OCI-LY3 (cell line): ENCODE measurements around the gene MED29.

ENCODE experiments used
- H2AFZ ChIP-seq: fragments of 200-600, 300-600 bp; shearing (Covaris generic); 2 replicates; pipeline ENCODE4 v1.6.0; 2014; ENCODE audit warnings: antibody characterized with exemption, low read depth, low read length
- H3K27ac ChIP-seq: fragments of 200-600, 300-600 bp; sonication (generic); 2 replicates; pipeline ENCODE4 v1.5.1; 2014; ENCODE audit warnings: mild to moderate bottlenecking, low read length, moderate library complexity, mixed read lengths
- H3K27me3 ChIP-seq: fragments of 200-600, 300-600 bp; sonication (generic); 2 replicates; pipeline ENCODE4 v1.6.1; 2014; ENCODE audit warnings: low read depth, low read length, mixed read lengths
- H3K36me3 ChIP-seq: fragments of 200-600, 300-600 bp; sonication (generic); replicated peaks from 2 replicates; pipeline ENCODE3; 2014; ENCODE audit warnings: low read depth, low read length, mixed read lengths
- H3K4me1 ChIP-seq: fragments of 300-600, 200-600 bp; sonication (generic); 2 replicates; pipeline ENCODE4 v1.6.1; 2014; ENCODE audit warnings: low read length, mixed read lengths
- H3K4me2 ChIP-seq: fragments of 200-600, 300-600 bp; sonication (generic); 2 replicates; pipeline ENCODE4 v1.6.1; 2014; ENCODE audit warnings: low read length, mixed read lengths
- H3K4me3 ChIP-seq: fragments of 300-600, 200-600 bp; sonication (generic); 2 replicates; pipeline ENCODE4 v1.5.1; 2014; ENCODE audit warnings: antibody characterized with exemption, mild to moderate bottlenecking, low read length, moderate library complexity
- H3K79me2 ChIP-seq: fragments of 300-600, 200-600 bp; shearing (Covaris generic); 2 replicates; pipeline ENCODE4 v1.6.1; 2014; ENCODE audit warnings: mild to moderate bottlenecking, low read length, mixed read lengths
- H3K9ac ChIP-seq: fragments of 300-600, 200-600 bp; shearing (Covaris generic); 2 replicates; pipeline ENCODE4 v1.6.0; 2014; ENCODE audit warnings: mild to moderate bottlenecking, low read length, moderate library complexity
- H3K9me3 ChIP-seq: fragments of 200-600, 300-600 bp; shearing (Covaris generic); 2 replicates; pipeline ENCODE4 v1.6.1; 2014; ENCODE audit warnings: low read length, mixed read lengths; ENCODE audit not compliant: insufficient read depth
- H4K20me1 ChIP-seq: fragments of 200-600, 300-600 bp; sonication (generic); 2 replicates; pipeline ENCODE4 v1.6.1; 2016; ENCODE audit warnings: low read length, mixed read lengths; ENCODE audit not compliant: insufficient read depth
- EZH2phosphoT487 ChIP-seq: fragments of 200-600 bp; shearing (Covaris generic); IDR thresholded peaks from 2 replicates; pipeline ENCODE4 v1.6.1; 2018; ENCODE audit warnings: antibody characterized with exemption, mixed run types, low read depth
- TF ChIP-seq, protein P1 (sequence below): fragments of 200-600, 300-600 bp; sonication (generic); IDR thresholded peaks from 2 replicates; pipeline ENCODE4 v1.5.1; 2014; ENCODE audit warnings: antibody characterized with exemption, low read length, low read depth

MED29 gene, protein sequence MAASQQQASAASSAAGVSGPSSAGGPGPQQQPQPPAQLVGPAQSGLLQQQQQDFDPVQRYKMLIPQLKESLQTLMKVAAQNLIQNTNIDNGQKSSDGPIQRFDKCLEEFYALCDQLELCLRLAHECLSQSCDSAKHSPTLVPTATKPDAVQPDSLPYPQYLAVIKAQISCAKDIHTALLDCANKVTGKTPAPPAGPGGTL

DNA sequence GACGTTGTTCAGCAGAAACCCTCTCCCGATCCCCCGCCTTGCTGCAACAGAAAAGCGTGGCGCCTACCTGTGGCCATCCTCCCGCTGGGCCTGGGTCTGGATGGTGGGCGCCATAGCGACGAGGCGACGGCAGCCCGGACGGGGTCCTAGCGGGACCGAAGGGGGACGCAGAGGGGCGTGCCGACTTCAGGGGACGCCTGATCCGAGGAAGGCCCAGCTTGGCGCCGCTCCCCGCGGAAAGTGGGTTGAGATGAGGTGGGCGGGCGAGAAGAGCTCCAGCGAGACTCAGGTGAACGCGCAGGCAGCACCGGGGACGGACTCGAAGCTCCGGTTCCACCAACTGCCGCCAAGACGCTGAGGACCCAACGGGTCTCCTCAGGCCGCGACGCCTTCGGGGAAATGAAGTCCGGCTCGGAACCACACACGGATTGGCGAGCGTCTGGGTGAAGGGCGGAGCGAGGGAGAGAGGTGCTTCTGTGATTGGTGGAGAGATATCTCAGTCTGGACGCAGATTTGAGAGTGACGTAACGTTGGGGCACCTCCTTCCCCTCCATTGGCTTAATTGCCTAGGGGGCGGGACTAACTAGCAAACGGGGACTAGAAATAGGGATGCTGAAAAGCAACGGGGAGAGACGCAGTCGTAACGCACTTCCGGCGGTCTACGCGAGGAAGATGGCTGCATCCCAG is at the start of gene MED29, which contains the start of gene PAF1:
MED29 (plus strand) TSS at position 628 of the 687 bp plus-strand sequence; CDS start at position 673, 45 bp downstream.
PAF1 (minus strand) TSS at position 356 of the 687 bp plus-strand sequence; CDS start at position 114, 242 bp downstream.
- H3K79me2 ChIP-seq = peaks cover 35% of the 10 kb centered on the region
- H3K4me2 ChIP-seq = peak within 1 kb of the TSS; percentile 89
- peak within 1 kb of the TSS; percentile 63 for H2AFZ ChIP-seq
- H3K9ac ChIP-seq = peak within 1 kb of the TSS; percentile 88
- H3K4me3 ChIP-seq = peak within 1 kb of the TSS; percentile 90
- peaks cover 11% of the 10 kb centered on the region for H3K4me1 ChIP-seq
- H3K36me3 ChIP-seq = peaks cover 39% of the 10 kb centered on the region
- no peaks in the 10 kb centered on the region for H4K20me1 ChIP-seq
- TF ChIP-seq, protein P1, sequence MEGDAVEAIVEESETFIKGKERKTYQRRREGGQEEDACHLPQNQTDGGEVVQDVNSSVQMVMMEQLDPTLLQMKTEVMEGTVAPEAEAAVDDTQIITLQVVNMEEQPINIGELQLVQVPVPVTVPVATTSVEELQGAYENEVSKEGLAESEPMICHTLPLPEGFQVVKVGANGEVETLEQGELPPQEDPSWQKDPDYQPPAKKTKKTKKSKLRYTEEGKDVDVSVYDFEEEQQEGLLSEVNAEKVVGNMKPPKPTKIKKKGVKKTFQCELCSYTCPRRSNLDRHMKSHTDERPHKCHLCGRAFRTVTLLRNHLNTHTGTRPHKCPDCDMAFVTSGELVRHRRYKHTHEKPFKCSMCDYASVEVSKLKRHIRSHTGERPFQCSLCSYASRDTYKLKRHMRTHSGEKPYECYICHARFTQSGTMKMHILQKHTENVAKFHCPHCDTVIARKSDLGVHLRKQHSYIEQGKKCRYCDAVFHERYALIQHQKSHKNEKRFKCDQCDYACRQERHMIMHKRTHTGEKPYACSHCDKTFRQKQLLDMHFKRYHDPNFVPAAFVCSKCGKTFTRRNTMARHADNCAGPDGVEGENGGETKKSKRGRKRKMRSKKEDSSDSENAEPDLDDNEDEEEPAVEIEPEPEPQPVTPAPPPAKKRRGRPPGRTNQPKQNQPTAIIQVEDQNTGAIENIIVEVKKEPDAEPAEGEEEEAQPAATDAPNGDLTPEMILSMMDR = no peak; the same call in 1 of the 2 replicates
- TF ChIP-seq EZH2phosphoT487 = no peak
- H3K9me3 ChIP-seq = no peaks in the 10 kb centered on the region
- peak within 1 kb of the TSS; percentile 82 for H3K27ac ChIP-seq
- no peaks in the 10 kb centered on the region for H3K27me3 ChIP-seq

DNA sequence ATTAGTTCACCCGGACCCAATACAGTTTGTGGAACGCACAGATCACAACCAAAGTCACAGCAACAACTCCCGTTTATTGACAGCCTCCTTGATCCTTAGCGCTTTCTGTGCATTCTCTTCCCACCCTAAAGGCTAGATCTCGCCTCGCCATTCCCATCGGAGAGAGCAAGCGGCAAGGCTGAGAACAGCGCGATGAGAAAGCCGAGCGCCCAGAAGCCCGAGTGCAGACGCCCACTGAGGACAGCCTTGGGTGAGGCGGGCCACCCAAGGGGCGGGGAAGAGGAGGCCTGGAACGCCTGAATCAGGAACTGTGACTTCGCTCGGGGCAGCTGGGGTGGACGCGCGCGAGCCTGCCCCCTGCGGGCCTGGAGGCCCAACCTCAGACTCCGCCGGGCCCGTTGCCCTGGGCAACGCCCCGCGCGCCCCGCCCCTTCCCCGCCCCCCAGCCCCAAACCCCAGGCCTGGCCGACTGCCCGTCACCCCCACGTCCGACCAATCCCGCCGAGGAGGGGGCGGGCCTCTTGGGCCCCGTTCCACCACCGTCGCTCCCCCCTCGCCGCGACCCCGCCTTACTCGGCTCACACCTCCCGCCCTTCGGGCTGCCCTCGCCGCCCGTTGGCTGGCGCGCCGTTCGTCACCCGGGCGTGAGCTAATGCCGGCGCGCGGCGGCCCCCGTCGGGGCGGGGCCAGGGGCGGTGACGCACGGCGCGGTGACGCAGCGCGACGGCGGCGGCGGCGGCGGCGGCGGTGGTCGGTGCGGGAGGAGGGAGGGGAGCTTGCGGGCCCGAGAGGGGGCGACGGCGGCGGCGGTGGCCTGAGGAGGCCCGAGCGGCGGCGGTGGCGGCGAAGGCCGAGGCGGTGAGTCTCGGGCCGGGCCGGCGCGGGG is 49.2 kb upstream of the MED29 start, which contains the start of gene SAMD4B:
SAMD4B (plus strand) TSS at position 703 of the 886 bp plus-strand sequence. CDS start 14,473 bp downstream, outside the sequence.
- no peaks in the 10 kb centered on the region for H3K27me3 ChIP-seq
- H3K4me3 ChIP-seq = peak within 1 kb of the TSS; percentile 93
- H4K20me1 ChIP-seq = peaks cover 21% of the 10 kb centered on the region
- H3K9me3 ChIP-seq = no peaks in the 10 kb centered on the region
- TF ChIP-seq, protein P1 = peak; percentile 50
- no peak for TF ChIP-seq EZH2phosphoT487
- peaks cover 46% of the 10 kb centered on the region for H3K79me2 ChIP-seq
- H3K4me1 ChIP-seq = peaks cover 28% of the 10 kb centered on the region
- peak within 1 kb of the TSS; percentile 51 for H3K27ac ChIP-seq
- peaks cover 14% of the 10 kb centered on the region for H3K36me3 ChIP-seq
- peak within 1 kb of the TSS; percentile 90 for H3K9ac ChIP-seq
- H2AFZ ChIP-seq = peak within 1 kb of the TSS; percentile 67
- H3K4me2 ChIP-seq = peak within 1 kb of the TSS; percentile 99

- peaks cover 22% of the 10 kb centered on the region for H3K36me3 ChIP-seq
- H3K27me3 ChIP-seq = no peaks in the 10 kb centered on the region
- H3K4me3 ChIP-seq = peak overlapping the region; percentile 93
- H3K9me3 ChIP-seq = no peaks in the 10 kb centered on the region
- H3K79me2 ChIP-seq = peaks cover 52% of the 10 kb centered on the region
- H3K4me1 ChIP-seq = peaks cover 20% of the 10 kb centered on the region
- H3K4me2 ChIP-seq = peak overlapping the region; percentile 83
- H4K20me1 ChIP-seq = peaks cover 27% of the 10 kb centered on the region
- no peak overlapping the region for H2AFZ ChIP-seq
- H3K27ac ChIP-seq = no peak overlapping the region
- H3K9ac ChIP-seq = peak overlapping the region; percentile 87
- no peak for TF ChIP-seq EZH2phosphoT487
- TF ChIP-seq, protein P1 = no peak
Observed at GRCh38 chr19:39342647-39343305, 48.4 kb upstream of the MED29 start.
